Measurements from ENCODE around the gene FASLG. TPM values are rescaled to one million over a fixed set of nuclear protein-coding genes. Genes with fewer than 3 reads are reported as not detected.
"Not testable (repeated sequence)": the region's sequence is repeated elsewhere in the genome, so short reads cannot be mapped to it uniquely, and the experiment has no call there.

The FASLG gene
- total RNA-seq, 3 donors from 2014 or later (not counting 1 experiment from before 2014, with no cell fraction given), result 22.1 to 44.5 (median 24.1) TPM

GRCh38 chr1:172613294-172613693 is 45.6 kb upstream of the FASLG start:
- Histone ChIP-seq H3K27me3 (ENCODE audit: control insufficient read depth, insufficient read depth, low read length) (no peaks in the 10 kb centered on the region), H3K4me3 (ENCODE audit: low read length) (no peak overlapping the region), H3K27ac (ENCODE audit: low read length) (no peak overlapping the region), H3K4me1 (ENCODE audit: control insufficient read depth, insufficient read depth, low read length) (no peaks in the 10 kb centered on the region), H3K36me3 (ENCODE audit: control insufficient read depth, insufficient read depth, low read length) (peaks cover 22% of the 10 kb centered on the region), H3K9me3 (ENCODE audit: control insufficient read depth, insufficient read depth, low read length) (no peaks in the 10 kb centered on the region)
- no peak for TF ChIP-seq CTCF (IDR thresholded peaks at IDR 0.05)
- Mint-ChIP-seq H3K4me3 (no peak overlapping the region), H3K36me3 (peaks cover 35% of the 10 kb centered on the region), H3K9me3 (peaks cover 8 to 10% of the 10 kb centered on the region in 2 donors), H3K4me1 (peaks cover 9% of the 10 kb centered on the region in 2 donors), H3K27ac (no peak overlapping the region), H3K27me3 (ENCODE audit: low read depth in 2 of 2) (no peaks in the 10 kb centered on the region)
- DNase-seq (no peak), ATAC-seq (no peak)
- intact Hi-C loops (cut with micrococcal nuclease), result no loop called here
- WGBS (ENCODE audit: insufficient coverage), result no CpG with 5 or more reads among the region's 2 CpGs

- no peak overlapping the region for H3K27ac ChIP-seq (ENCODE audit: low read length)
- H3K4me3 ChIP-seq (ENCODE audit: low read length), result no peak overlapping the region
- H3K4me1 ChIP-seq (ENCODE audit: control insufficient read depth, insufficient read depth, low read length), result no peaks in the 10 kb centered on the region
- ATAC-seq (no peak), DNase-seq (no peak)
- H3K36me3 ChIP-seq (ENCODE audit: control insufficient read depth, insufficient read depth, low read length), result peaks cover 5% of the 10 kb centered on the region
- H3K27me3 ChIP-seq (ENCODE audit: control insufficient read depth, insufficient read depth, low read length), result no peaks in the 10 kb centered on the region
- no peaks in the 10 kb centered on the region for H3K27me3 Mint-ChIP-seq (ENCODE audit: low read depth in 2 of 2)
- no peak overlapping the region for H3K4me3 Mint-ChIP-seq
- peaks cover 38% of the 10 kb centered on the region for H3K36me3 Mint-ChIP-seq
- peaks cover 8 to 18% of the 10 kb centered on the region in 2 donors for H3K9me3 Mint-ChIP-seq
- H3K27ac Mint-ChIP-seq, result no peak overlapping the region
- no peak for TF ChIP-seq CTCF (IDR thresholded peaks at IDR 0.05)
- intact Hi-C loops (cut with micrococcal nuclease), result no loop called here
- peaks cover 13% of the 10 kb centered on the region for H3K9me3 ChIP-seq (ENCODE audit: control insufficient read depth, insufficient read depth, low read length)
- WGBS (ENCODE audit: insufficient coverage), result 71% methylated on average over 1 of the region's 1 CpG
- peaks cover 0 to 5% of the 10 kb centered on the region in 2 donors for H3K4me1 Mint-ChIP-seq
Measured at GRCh38 chr1:172616195-172616594, 42.7 kb upstream of the FASLG start.

GRCh38 chr1:172616636-172617035 is 42.3 kb upstream of the FASLG start:
- WGBS (ENCODE audit: insufficient coverage), result 52% methylated on average over 3 of the region's 3 CpGs
- peaks cover 42% of the 10 kb centered on the region for H3K36me3 Mint-ChIP-seq
- peaks cover 10 to 22% of the 10 kb centered on the region in 2 donors for H3K9me3 Mint-ChIP-seq

GRCh38 chr1:172620603-172621002 is 38.3 kb upstream of the FASLG start:
- H3K4me3 ChIP-seq (ENCODE audit: low read length); H3K4me3 Mint-ChIP-seq; H3K36me3 ChIP-seq (ENCODE audit: control insufficient read depth, insufficient read depth, low read length); intact Hi-C loops (cut with micrococcal nuclease); H3K4me1 ChIP-seq (ENCODE audit: control insufficient read depth, insufficient read depth, low read length); DNase-seq; H3K27me3 ChIP-seq (ENCODE audit: control insufficient read depth, insufficient read depth, low read length); ATAC-seq; H3K27me3 Mint-ChIP-seq (ENCODE audit: low read depth in 2 of 2); H3K27ac ChIP-seq (ENCODE audit: low read length); H3K4me1 Mint-ChIP-seq: not testable (repeated sequence)
- H3K9me3 ChIP-seq (ENCODE audit: control insufficient read depth, insufficient read depth, low read length), result peaks cover 13% of the 10 kb centered on the region
- peaks cover 8 to 20% of the 10 kb centered on the region in 2 donors for H3K9me3 Mint-ChIP-seq
- WGBS (ENCODE audit: insufficient coverage), result 95% methylated on average over 9 of the region's 9 CpGs
- peak overlapping the region in 1 of 2 donors; percentile 39 for H3K27ac Mint-ChIP-seq
- peaks cover 42% of the 10 kb centered on the region for H3K36me3 Mint-ChIP-seq

More at GRCh38 chr1:172616636-172617035, 42.3 kb upstream of the FASLG start:
- peaks cover 13% of the 10 kb centered on the region for H3K9me3 ChIP-seq (ENCODE audit: control insufficient read depth, insufficient read depth, low read length)
- H3K36me3 ChIP-seq (ENCODE audit: control insufficient read depth, insufficient read depth, low read length), result peaks cover 1% of the 10 kb centered on the region
- no peak for ATAC-seq
- H3K4me3 Mint-ChIP-seq, result no peak overlapping the region
- no peaks in the 10 kb centered on the region for H3K27me3 ChIP-seq (ENCODE audit: control insufficient read depth, insufficient read depth, low read length)
- H3K27me3 Mint-ChIP-seq (ENCODE audit: low read depth in 2 of 2), result no peaks in the 10 kb centered on the region
- DNase-seq, result no peak
- H3K27ac ChIP-seq (ENCODE audit: low read length), result no peak overlapping the region
- no peak overlapping the region for H3K27ac Mint-ChIP-seq
- peaks cover 0 to 5% of the 10 kb centered on the region in 2 donors for H3K4me1 Mint-ChIP-seq
- H3K4me1 ChIP-seq (ENCODE audit: control insufficient read depth, insufficient read depth, low read length), result no peaks in the 10 kb centered on the region
- H3K4me3 ChIP-seq (ENCODE audit: low read length), result no peak overlapping the region
- intact Hi-C loops (cut with micrococcal nuclease), result no loop called here
- no peak for TF ChIP-seq CTCF (IDR thresholded peaks at IDR 0.05)
